ENCODE results near the gene PTGIS.

DNA sequence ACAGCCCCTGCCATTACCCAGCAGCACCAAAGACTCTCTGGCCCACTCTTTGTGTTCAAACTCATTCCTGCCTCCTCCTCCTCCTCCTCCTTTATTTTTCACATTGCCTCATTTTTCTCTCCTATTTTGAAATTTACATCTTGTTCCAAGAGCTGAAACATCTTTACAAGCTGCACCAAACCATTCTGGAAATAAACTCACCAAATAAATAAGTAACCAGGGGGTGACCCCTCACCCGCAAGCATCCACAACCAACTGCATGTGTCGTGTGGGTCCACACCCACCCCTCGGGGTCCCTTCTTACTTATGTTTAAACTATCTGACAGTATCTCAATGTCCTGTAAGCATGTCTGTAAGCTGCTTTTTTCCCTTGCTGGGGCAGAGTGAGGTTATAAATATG is 86.8 kb downstream of the PTGIS start:
- TF ChIP-seq, protein P1, sequence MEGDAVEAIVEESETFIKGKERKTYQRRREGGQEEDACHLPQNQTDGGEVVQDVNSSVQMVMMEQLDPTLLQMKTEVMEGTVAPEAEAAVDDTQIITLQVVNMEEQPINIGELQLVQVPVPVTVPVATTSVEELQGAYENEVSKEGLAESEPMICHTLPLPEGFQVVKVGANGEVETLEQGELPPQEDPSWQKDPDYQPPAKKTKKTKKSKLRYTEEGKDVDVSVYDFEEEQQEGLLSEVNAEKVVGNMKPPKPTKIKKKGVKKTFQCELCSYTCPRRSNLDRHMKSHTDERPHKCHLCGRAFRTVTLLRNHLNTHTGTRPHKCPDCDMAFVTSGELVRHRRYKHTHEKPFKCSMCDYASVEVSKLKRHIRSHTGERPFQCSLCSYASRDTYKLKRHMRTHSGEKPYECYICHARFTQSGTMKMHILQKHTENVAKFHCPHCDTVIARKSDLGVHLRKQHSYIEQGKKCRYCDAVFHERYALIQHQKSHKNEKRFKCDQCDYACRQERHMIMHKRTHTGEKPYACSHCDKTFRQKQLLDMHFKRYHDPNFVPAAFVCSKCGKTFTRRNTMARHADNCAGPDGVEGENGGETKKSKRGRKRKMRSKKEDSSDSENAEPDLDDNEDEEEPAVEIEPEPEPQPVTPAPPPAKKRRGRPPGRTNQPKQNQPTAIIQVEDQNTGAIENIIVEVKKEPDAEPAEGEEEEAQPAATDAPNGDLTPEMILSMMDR (conservative IDR thresholded peaks at IDR 0.05): no peak
- no peak for TF ChIP-seq ZFX (IDR thresholded peaks at IDR 0.05)

Measured in C4-2B (cell line).